ENCODE measurements around the gene ADD1. TPM values are rescaled to one million over a fixed set of nuclear protein-coding genes. Genes with fewer than 3 reads are reported as not detected.
A peak's percentile ranks its signal among the peaks of the same experiment; 100 is the strongest.

The ADD1 gene
- total and polyA plus RNA-seq, 4 donors: 127 to 400 (median 268) TPM

GRCh38 chr4:2799971-2800690 is 43.5 kb upstream of the ADD1 start:
- H3K27ac ChIP-seq (ENCODE audit: low read depth in 1 of 2, low read length in 1 of 2): peak overlapping the region; percentile 80 to 95
- peaks cover 0 to 4% (median 0%) of the 10 kb centered on the region in 4 donors for H3K36me3 ChIP-seq (ENCODE audit: control insufficient read depth in 4 of 4, insufficient read depth in 4 of 4, low read length in 4 of 4)
- DNase-seq (peak in 1 of 3 donors; percentile 15), ATAC-seq (ENCODE audit: insufficient read depth, low FRiP score) (no peak)
- H3K9me3 ChIP-seq (ENCODE audit: control insufficient read depth in 4 of 4, insufficient read depth in 3 of 4, low read length in 3 of 4): no peaks in the 10 kb centered on the region
- H3K27me3 ChIP-seq (ENCODE audit: control insufficient read depth in 3 of 3, insufficient read depth in 3 of 3, low read length in 2 of 3): no peaks in the 10 kb centered on the region
- peaks cover 9 to 75% (median 35%) of the 10 kb centered on the region in 5 donors for H3K4me1 ChIP-seq (ENCODE audit: control insufficient read depth in 5 of 5, insufficient read depth in 5 of 5, low read length in 5 of 5)
- no peak for TF ChIP-seq CTCF (IDR thresholded peaks at IDR 0.05; ENCODE audit: control extremely low read depth, extremely low read depth)
- H3K4me3 ChIP-seq: no peak overlapping the region
- 44 to 52% methylated on average over 23 of the region's 23 CpGs for WGBS, 2 donors
- no peak overlapping the region for H3K9ac ChIP-seq (ENCODE audit: insufficient read depth in 1 of 2, low read length in 2 of 2)

DNA sequence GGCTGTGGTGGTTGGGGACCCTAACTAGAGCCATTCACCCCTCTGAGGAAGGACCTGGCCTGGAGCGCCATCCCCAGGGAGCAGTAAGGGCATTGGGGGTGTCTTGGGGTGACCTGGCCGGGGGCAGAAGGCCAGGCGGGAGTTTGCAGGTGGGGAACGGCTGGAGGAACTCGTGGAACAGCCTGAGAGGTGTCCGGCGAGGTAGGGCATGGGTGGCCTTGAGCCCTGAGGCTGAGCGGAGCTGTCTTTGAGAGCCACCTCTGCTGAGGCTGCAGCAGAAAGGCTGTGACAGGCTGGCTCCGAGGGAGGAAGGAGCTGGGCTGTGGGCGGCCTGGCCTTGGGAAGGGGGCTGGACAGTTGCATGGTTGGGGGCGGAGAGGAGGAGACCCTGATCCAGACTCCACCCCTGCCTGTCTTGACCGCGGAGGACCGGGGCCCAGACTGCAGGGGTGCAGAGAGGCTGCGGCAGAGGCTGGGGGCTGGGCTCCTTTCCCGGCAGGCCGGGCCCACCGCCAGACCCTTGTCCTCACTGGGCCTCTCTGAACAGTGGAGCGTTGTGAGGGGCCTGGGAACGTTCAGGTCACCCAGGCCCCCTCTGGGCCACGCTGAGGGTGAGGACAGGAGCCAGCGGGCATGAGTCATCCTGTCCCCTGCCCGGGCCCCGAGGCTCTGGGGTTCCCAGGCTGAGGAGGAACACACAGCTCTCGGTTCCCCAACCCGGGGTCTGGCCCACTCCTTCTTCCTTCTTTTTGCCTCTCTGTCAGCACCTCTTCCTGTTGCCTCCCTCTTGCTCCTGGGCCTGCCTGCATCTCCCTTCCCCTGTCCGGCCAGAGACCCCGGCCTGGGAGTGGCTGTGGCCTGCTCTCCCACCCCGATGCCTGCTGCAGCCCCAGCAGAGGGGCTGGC is 42.7 kb upstream of the ADD1 start:
- Histone ChIP-seq H3K9ac (ENCODE audit: insufficient read depth in 1 of 2, low read length in 2 of 2) (peak overlapping the region in 1 of 2 donors; percentile 8), H3K27ac (ENCODE audit: low read depth in 1 of 2, low read length in 1 of 2) (peak overlapping the region; percentile 80 to 95), H3K4me3 (peak overlapping the region; percentile 20), H3K4me1 (ENCODE audit: control insufficient read depth in 5 of 5, insufficient read depth in 5 of 5, low read length in 5 of 5) (peaks cover 15 to 75% (median 41%) of the 10 kb centered on the region in 5 donors), H3K36me3 (ENCODE audit: control insufficient read depth in 4 of 4, insufficient read depth in 4 of 4, low read length in 4 of 4) (peaks cover 0 to 4% (median 0%) of the 10 kb centered on the region in 4 donors), H3K27me3 (ENCODE audit: control insufficient read depth in 3 of 3, insufficient read depth in 3 of 3, low read length in 2 of 3) (no peaks in the 10 kb centered on the region), H3K9me3 (ENCODE audit: control insufficient read depth in 4 of 4, insufficient read depth in 3 of 4, low read length in 3 of 4) (no peaks in the 10 kb centered on the region)
- DNase-seq (peak; percentile 91 to 97 (median 95)), ATAC-seq (ENCODE audit: insufficient read depth, low FRiP score) (peak; percentile 22)
- WGBS, 2 donors: 15 to 21% methylated on average over 25 to 29 of the region's 29 CpGs
- TF ChIP-seq CTCF (IDR thresholded peaks at IDR 0.05; ENCODE audit: control extremely low read depth, extremely low read depth): no peak

DNA sequence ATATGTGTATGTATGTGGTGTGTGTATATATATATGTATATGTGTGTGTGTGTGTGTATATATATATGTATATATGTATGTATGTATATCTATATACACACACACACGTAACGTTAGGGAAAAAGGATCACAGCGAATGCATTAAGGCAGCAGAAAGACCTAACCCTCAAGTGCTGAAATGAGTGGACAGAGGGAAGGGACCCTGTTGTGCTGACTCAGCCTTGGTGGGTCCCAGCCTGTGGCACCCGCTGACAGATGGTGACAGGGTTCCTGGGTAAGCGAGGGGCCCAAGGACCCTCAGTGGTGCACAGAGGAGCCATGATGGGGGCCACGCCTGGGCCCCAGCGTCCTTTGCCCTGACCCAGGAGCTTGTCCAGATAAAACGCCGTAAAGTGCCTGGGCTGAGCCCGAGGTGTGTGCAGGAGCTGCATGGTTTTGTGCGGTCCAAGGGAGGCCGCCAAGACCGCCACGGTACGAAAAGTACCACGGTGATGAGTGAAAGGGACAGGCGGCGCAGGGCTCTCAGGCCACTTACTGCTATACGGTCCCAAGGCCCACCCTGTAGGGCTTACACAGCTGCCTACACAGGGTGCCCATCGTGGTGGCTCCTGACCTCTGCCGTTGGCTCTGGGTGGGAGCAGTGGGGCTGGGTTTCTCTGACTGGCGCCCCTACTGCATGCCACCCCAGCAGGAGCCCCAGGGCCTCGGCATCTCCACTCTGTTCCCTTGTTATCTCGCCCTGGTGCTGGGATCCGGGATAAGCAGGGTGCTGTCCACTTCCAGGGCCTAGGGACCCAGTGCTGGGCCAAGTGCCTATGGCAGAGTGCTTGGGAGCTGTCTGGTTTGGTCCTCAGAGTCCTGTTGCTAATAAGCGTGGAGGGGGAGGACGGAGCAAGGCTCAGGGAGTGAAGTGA is 40.8 kb upstream of the ADD1 start:
- DNase-seq (peak in 1 of 3 donors; percentile 11), ATAC-seq (ENCODE audit: insufficient read depth, low FRiP score) (no peak)
- Histone ChIP-seq H3K36me3 (ENCODE audit: control insufficient read depth in 4 of 4, insufficient read depth in 4 of 4, low read length in 4 of 4) (peaks cover 0 to 2% (median 0%) of the 10 kb centered on the region in 4 donors), H3K4me1 (ENCODE audit: control insufficient read depth in 5 of 5, insufficient read depth in 5 of 5, low read length in 5 of 5) (peaks cover 29 to 75% (median 50%) of the 10 kb centered on the region in 5 donors), H3K27ac (ENCODE audit: low read depth in 1 of 2, low read length in 1 of 2) (peak overlapping the region in 1 of 2 donors; percentile 11), H3K4me3 (no peak overlapping the region), H3K9ac (ENCODE audit: insufficient read depth in 1 of 2, low read length in 2 of 2) (no peak overlapping the region), H3K27me3 (ENCODE audit: control insufficient read depth in 3 of 3, insufficient read depth in 3 of 3, low read length in 2 of 3) (no peaks in the 10 kb centered on the region), H3K9me3 (ENCODE audit: control insufficient read depth in 4 of 4, insufficient read depth in 3 of 4, low read length in 3 of 4) (no peaks in the 10 kb centered on the region)
- no peak for TF ChIP-seq CTCF (IDR thresholded peaks at IDR 0.05; ENCODE audit: control extremely low read depth, extremely low read depth)
- 95 to 96% methylated on average over 27 of the region's 27 CpGs for WGBS, 2 donors
